Esophagus muscularis mucosa (tissue), 4 donors: Measurements from ENCODE around the gene CRHR1. TPM values are rescaled to one million over a fixed set of nuclear protein-coding genes. Genes with fewer than 3 reads are reported as not detected.
A peak's percentile ranks its signal among the peaks of the same experiment; 100 is the strongest.

Source experiments
- DNase-seq: peaks from one replicate; pipeline ENCODE4 v3.0.0-alpha.2; 2017; ENCODE audit errors: extremely low spot score
- H3K27ac ChIP-seq, 4 donors: fragments of 200-600 bp; sonication (generic); replicated peaks in 1 of 4; 1 replicate in 3 of 4; 2 replicates in 1 of 4; pipeline ENCODE4 v1.5.1; 2016 to 2019; ENCODE audit warnings: mild to moderate bottlenecking in 1 of 4
- H3K27me3 ChIP-seq, 4 donors: fragments of 200-600 bp; sonication (generic); one replicate each; pipeline versions ENCODE4 v1.5.1 to v1.6.0; 2016 to 2019
- H3K36me3 ChIP-seq, 4 donors: fragments of 200-600 bp; sonication (generic); one replicate each; pipeline ENCODE4 v1.5.1; 2016 to 2019
- H3K4me1 ChIP-seq, 4 donors: fragments of 200-600 bp; sonication (generic); one replicate each; pipeline ENCODE4 v1.5.1; 2016 to 2019
- H3K4me3 ChIP-seq, 4 donors: fragments of 200-600 bp; sonication (generic); 1 replicate in 2 of 4; 2 replicates in 2 of 4; pipeline ENCODE4 v1.5.1; 2016 to 2019; ENCODE audit warnings: mild to moderate bottlenecking in 4 of 4, moderate library complexity in 1 of 4
- H3K9me3 ChIP-seq, 4 donors: fragments of 200-600 bp; sonication (generic); 1 replicate in 3 of 4; 2 replicates in 1 of 4; pipeline ENCODE4 v1.5.1; 2016 to 2019
- CTCF ChIP-seq, 3 experiments: fragments of 200-600 bp in 2 of 3; fragments of 450-650 bp in 1 of 3; sonication (generic) in 2 of 3; IDR thresholded peaks; one replicate each; pipeline ENCODE4 v1.5.1; 2017 to 2019; ENCODE audit warnings: antibody characterized with exemption in 3 of 3, mild to moderate bottlenecking in 2 of 3, moderate library complexity in 1 of 3
- EP300 ChIP-seq: sonication (generic); formaldehyde crosslinking; IDR thresholded peaks from one replicate; pipeline ENCODE4 v1.6.1; 2017; ENCODE audit warnings: antibody characterized with exemption
- POLR2A ChIP-seq: fragments of 450-650 bp; IDR thresholded peaks from one replicate; pipeline ENCODE4 v1.6.1; 2017; ENCODE audit warnings: antibody characterized with exemption, moderate library complexity, mild to moderate bottlenecking, low read depth
- POLR2AphosphoS5 ChIP-seq, 2 donors: sonication (generic); formaldehyde crosslinking; IDR thresholded peaks; one replicate each; pipeline ENCODE4 v1.6.1; 2017; ENCODE audit warnings: antibody characterized with exemption in 2 of 2
- WGBS: methylation state at CpG from one replicate; pipeline ENCODE4 v1.1.5; 2018; 5-methylcytosine and 5-hydroxymethylcytosine counted together
- intact Hi-C: fragments of 100-400 bp; cut with DNase I; formaldehyde crosslinking; loops from one replicate; pipeline ENCODE4 v1.15.1; 2023
- total RNA-seq, 4 donors: library from RNA; depleted of rRNA; stranded (reverse); fragments of >200 nt; gene quantifications; one replicate each; pipeline versions ENCODE4 v1.1.0 to v1.2.1, GENCODE V29; 2016

CRHR1 gene
- total RNA-seq, 4 donors from 2014 or later = 0.50 to 0.52 TPM; not detected in 2

- TF ChIP-seq CTCF (IDR thresholded peaks at IDR 0.05) (no peak), POLR2A (no peak), EP300 (no peak), POLR2AphosphoS5 (IDR thresholded peaks at IDR 0.05) (no peak)
- WGBS = 63% methylated on average over 1 of the region's 1 CpG
- H3K4me1 ChIP-seq = no peaks in the 10 kb centered on the region
- no peak overlapping the region for H3K27ac ChIP-seq
- no peaks in the 10 kb centered on the region for H3K36me3 ChIP-seq
- no peak for DNase-seq
- no peaks in the 10 kb centered on the region for H3K9me3 ChIP-seq
- H3K4me3 ChIP-seq = no peak overlapping the region
- peaks cover 0 to 58% (median 0%) of the 10 kb centered on the region in 4 donors for H3K27me3 ChIP-seq
- intact Hi-C loops = no loop called here
Measured at GRCh38 chr17:45851873-45852272, 67.8 kb downstream of the CRHR1 start.

- 32% methylated on average over 12 of the region's 12 CpGs for WGBS
- H3K9me3 ChIP-seq = no peaks in the 10 kb centered on the region
- TF ChIP-seq CTCF (IDR thresholded peaks at IDR 0.05) (peak; percentile 79 to 95 (median 86)), POLR2A (no peak)
- H3K27ac ChIP-seq = no peak overlapping the region
- H3K36me3 ChIP-seq = no peaks in the 10 kb centered on the region
- no peak overlapping the region for H3K4me3 ChIP-seq
- DNase-seq = no peak
- no peaks in the 10 kb centered on the region for H3K4me1 ChIP-seq
- peaks cover 0 to 59% (median 0%) of the 10 kb centered on the region in 4 donors for H3K27me3 ChIP-seq
- intact Hi-C loops = no loop called here
Measured at GRCh38 chr17:45852535-45853297, 68.6 kb downstream of the CRHR1 start.

GRCh38 chr17:45854209-45854608 is 70.1 kb downstream of the CRHR1 start:
- DNase-seq = no peak
- Histone ChIP-seq H3K27ac (no peak overlapping the region), H3K9me3 (no peaks in the 10 kb centered on the region), H3K4me3 (no peak overlapping the region), H3K27me3 (peaks cover 0 to 68% (median 0%) of the 10 kb centered on the region in 4 donors), H3K36me3 (no peaks in the 10 kb centered on the region), H3K4me1 (no peaks in the 10 kb centered on the region)
- no peak for TF ChIP-seq EP300
- no peak for TF ChIP-seq POLR2A
- no peak for TF ChIP-seq CTCF (IDR thresholded peaks at IDR 0.05)
- TF ChIP-seq POLR2AphosphoS5 (IDR thresholded peaks at IDR 0.05) = no peak
- 81% methylated on average over 9 of the region's 9 CpGs for WGBS
- intact Hi-C loops = no loop called here

- intact Hi-C loops = no loop called here
- 69% methylated on average over 2 of the region's 2 CpGs for WGBS
- peaks cover 0 to 68% (median 0%) of the 10 kb centered on the region in 4 donors for H3K27me3 ChIP-seq
- no peaks in the 10 kb centered on the region for H3K9me3 ChIP-seq
- no peaks in the 10 kb centered on the region for H3K36me3 ChIP-seq
- no peak overlapping the region for H3K4me3 ChIP-seq
- H3K27ac ChIP-seq = no peak overlapping the region
- TF ChIP-seq CTCF (IDR thresholded peaks at IDR 0.05) (no peak), EP300 (no peak), POLR2AphosphoS5 (IDR thresholded peaks at IDR 0.05) (no peak), POLR2A (no peak)
- DNase-seq = no peak
- no peaks in the 10 kb centered on the region for H3K4me1 ChIP-seq
Measured at GRCh38 chr17:45855691-45856336, 71.7 kb downstream of the CRHR1 start.
